Stimulated activated effector memory CD8-positive, alpha-beta T cell treated with anti-CD3 and anti-CD28 coated beads, Interleukin-12 subunit alpha, Interleukin-12 subunit beta, amount 100 ng/mL, for 72 hours (primary cell): Measurements from ENCODE around the gene MACROD2.
"Not testable (repeated sequence)": the region's sequence is repeated elsewhere in the genome, so short reads cannot be mapped to it uniquely, and the experiment has no call there.

Source experiments
- ATAC-seq: fragments of 150-1000 bp; cut with Tn5 transposase; 2 replicates; pipeline ENCODE4 v1.10.0; 2021
- DNase-seq, 2 donors: peaks; one replicate each; pipeline ENCODE4 v3.0.0; 2021 to 2022; ENCODE audit warnings: low spot score in 2 of 2
- H3K27ac Mint-ChIP-seq: one replicate; pipeline ENCODE4 v1.8.0; 2022; ENCODE audit warnings: mild to moderate bottlenecking, mixed read lengths
- H3K36me3 Mint-ChIP-seq: one replicate; pipeline ENCODE4 v1.8.0; 2022; ENCODE audit warnings: mild to moderate bottlenecking, mixed read lengths
- H3K4me1 Mint-ChIP-seq: one replicate; pipeline ENCODE4 v1.8.0; 2022; ENCODE audit warnings: mixed read lengths
- H3K4me3 Mint-ChIP-seq: one replicate; pipeline ENCODE4 v1.8.0; 2022; ENCODE audit warnings: mild to moderate bottlenecking, mixed read lengths
- H3K9me3 Mint-ChIP-seq: one replicate; pipeline ENCODE4 v1.8.0; 2022; ENCODE audit warnings: mixed read lengths

MACROD2 gene

DNA sequence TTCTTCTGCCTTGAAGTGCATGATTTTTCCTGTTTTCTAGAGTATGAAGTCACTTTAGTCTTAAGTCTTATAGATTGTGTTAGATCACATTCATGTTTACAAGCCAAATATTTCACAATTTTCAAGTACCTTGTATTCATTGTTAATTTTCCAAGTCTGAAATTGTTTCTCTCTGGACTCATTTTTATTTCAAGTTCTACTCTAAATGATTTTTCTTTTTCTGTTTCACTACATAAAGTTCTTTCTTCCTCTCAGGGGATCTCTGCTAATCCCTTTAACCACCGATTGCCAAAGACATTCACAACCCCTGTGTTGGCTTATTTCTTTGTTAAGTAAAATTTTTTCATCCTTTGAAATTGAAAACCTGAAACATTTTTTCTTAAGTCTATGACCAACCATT is 1772.3 kb downstream of the MACROD2 start:
- peaks cover 12% of the 10 kb centered on the region for H3K9me3 Mint-ChIP-seq
- H3K4me1 Mint-ChIP-seq, result no peaks in the 10 kb centered on the region

DNA sequence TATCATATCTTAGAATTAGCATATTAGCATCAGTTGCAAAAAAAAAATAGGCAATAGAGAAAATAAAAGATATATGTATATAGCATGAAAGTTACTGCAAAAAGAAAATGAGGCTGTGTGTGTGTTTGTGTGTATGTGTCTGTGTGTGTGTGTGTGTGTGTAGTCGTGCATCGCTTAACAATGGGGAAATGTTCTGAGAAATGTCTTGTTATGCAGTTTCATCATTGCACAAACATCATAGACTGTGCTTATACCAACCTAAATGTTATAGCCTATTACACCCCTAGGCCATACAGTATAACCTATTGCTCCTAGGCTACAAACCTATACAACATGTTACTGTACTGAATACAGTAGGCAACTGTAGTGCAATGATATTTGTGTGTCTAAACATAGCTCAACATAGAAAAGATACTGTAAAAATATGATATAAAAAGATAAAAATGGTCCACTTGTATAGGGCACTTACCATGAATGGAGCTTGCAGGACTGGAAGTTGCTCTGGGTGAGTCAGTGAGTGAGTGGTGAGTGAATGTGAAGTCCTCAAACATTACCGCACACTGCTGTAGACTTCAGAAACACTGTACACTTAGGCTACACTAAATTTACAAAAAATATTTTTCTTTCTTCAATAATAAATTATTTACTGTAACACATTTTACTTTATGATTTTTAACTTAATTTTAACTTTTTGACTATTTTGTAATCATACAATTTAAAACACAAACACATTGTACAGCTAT is 1772.9 kb downstream of the MACROD2 start:
- Mint-ChIP-seq H3K36me3 (no peaks in the 10 kb centered on the region), H3K4me1 (no peaks in the 10 kb centered on the region), H3K9me3 (peaks cover 12% of the 10 kb centered on the region), H3K4me3 (no peak overlapping the region), H3K27ac (no peak overlapping the region)
- ATAC-seq (no peak), DNase-seq (no peak)

More for the DNA sequence above, 1772.3 kb downstream of the MACROD2 start:
- no peaks in the 10 kb centered on the region for H3K36me3 Mint-ChIP-seq
- H3K27ac Mint-ChIP-seq, result no peak overlapping the region
- ATAC-seq (no peak), DNase-seq (no peak)
- H3K4me3 Mint-ChIP-seq, result no peak overlapping the region

DNA sequence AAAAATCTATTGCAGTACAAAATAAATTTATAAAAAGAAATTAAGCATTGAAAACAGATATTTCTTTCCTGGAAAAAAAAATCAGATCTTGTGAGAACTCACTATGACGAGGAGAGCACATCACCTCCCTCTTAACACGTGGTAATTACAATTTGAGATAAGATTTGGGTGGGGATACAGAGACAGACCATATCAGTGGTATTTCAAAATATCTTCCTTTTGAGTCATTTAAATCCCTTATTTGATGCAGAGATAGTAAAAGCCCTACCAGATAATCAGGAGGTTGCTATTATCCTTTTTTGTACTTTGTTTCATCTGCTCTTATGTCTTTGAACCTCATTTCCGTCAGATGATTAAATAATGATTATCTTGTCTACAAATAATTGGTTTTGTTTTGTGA is 1777.5 kb downstream of the MACROD2 start:
- ATAC-seq, result no peak
- Mint-ChIP-seq H3K36me3 (no peaks in the 10 kb centered on the region), H3K4me3 (no peak overlapping the region), H3K9me3 (peaks cover 14% of the 10 kb centered on the region), H3K4me1 (no peaks in the 10 kb centered on the region), H3K27ac (no peak overlapping the region)
- DNase-seq, result no peak

DNA sequence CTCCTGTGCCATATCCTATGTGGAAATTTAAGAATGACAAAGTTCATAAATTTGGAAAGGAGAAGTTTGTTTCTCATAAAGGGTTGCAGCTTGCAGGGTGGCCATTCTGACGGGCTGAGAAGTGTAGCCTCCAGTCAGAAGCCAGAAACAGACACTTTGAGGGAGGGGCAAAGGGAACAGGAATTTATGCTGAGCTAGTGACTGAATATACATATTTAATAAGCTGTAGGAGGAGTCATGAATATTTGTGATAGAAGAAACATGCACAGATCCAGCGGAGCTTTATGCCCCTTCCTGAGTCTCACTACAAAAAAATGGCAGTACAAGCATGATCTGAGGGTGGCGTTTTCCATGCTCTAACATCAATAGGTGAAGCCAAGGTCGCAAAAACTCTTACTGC is 1779.6 kb downstream of the MACROD2 start:
- H3K4me3 Mint-ChIP-seq, result no peak overlapping the region
- peaks cover 17% of the 10 kb centered on the region for H3K9me3 Mint-ChIP-seq

DNA sequence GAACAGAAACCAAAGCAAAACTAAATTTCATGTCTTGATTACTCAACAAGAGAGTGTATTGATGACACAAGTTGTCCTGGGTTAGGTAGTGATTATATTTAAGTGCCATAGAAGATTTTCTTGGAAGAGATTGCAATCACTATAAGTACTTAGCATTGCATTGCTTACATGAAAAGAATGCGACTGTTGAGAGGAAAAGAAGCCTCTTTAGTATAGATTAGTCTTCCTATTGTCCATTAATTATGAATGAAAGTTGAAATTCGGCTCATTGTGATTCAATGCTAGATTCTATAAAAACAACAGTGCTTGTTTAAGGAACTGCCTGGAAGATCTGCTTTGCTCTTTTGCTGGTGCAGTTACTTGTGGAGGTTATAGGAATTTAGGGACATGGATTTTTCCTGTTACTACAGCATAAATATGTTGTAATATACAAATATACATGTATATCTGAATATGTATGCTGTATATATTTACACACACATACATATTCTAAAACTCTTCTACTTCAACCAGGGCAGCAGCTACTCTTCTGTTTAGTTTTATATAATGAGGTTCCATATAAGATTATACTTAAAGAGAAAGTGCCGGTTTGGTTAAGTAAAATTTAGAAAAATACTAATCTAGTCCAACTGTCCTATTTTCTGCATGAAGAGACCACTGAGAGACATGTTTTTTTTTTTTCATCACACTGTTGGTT is 1781.6 kb downstream of the MACROD2 start:
- H3K4me3 Mint-ChIP-seq, result no peak overlapping the region
- no peaks in the 10 kb centered on the region for H3K4me1 Mint-ChIP-seq
- no peaks in the 10 kb centered on the region for H3K36me3 Mint-ChIP-seq
- ATAC-seq (no peak), DNase-seq (no peak)
- H3K9me3 Mint-ChIP-seq, result peaks cover 25% of the 10 kb centered on the region
- H3K27ac Mint-ChIP-seq, result no peak overlapping the region

More for the DNA sequence above, 1779.6 kb downstream of the MACROD2 start:
- no peaks in the 10 kb centered on the region for H3K4me1 Mint-ChIP-seq
- DNase-seq, result no peak
- no peaks in the 10 kb centered on the region for H3K36me3 Mint-ChIP-seq
- no peak for ATAC-seq
- H3K27ac Mint-ChIP-seq, result no peak overlapping the region

DNA sequence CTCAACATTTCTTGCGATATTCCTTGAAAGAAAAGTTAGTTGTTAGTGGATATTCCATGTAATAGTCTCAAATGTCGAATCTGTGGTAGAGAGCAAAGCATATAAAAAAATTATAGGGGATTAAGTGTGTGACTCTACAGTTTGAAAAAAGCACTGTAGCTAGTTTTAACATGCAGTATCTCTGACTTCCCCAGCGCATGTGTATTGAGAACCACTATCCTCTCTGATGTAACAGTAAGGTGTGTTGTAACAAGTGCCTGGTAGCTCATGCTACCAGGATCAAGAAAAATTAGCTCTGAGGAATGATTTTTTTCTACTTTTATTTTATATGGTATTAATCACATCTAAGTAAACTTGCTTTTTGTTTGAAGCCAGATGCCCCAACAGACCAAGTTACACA is 1788.7 kb downstream of the MACROD2 start:
- Mint-ChIP-seq H3K9me3 (peaks cover 11% of the 10 kb centered on the region), H3K4me3 (no peak overlapping the region), H3K4me1 (no peaks in the 10 kb centered on the region), H3K36me3 (no peaks in the 10 kb centered on the region), H3K27ac (no peak overlapping the region)
- no peak for ATAC-seq
- DNase-seq, result no peak

DNA sequence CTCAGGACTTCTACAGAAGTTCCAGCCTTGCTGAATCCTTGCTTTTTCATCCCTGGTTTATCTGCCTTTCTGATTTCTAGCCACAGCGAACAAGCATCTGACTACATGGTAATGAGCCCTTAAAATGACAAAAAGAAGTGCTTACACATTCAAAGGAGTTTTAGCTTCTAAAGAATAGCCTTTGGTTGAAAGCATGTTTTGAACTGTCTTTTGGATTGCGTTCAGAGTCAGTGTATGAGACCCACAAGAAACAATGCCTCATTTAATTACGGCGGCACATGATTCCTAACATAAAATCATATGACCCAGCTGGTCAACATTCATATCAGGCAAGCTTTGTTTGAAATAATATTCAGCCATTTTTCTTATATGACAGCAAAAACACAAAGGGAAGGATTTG is 1793.8 kb downstream of the MACROD2 start:
- Mint-ChIP-seq H3K4me3 (no peak overlapping the region), H3K36me3 (no peaks in the 10 kb centered on the region), H3K27ac (no peak overlapping the region), H3K9me3 (peaks cover 5% of the 10 kb centered on the region), H3K4me1 (no peaks in the 10 kb centered on the region)
- DNase-seq, result no peak
- ATAC-seq, result no peak

DNA sequence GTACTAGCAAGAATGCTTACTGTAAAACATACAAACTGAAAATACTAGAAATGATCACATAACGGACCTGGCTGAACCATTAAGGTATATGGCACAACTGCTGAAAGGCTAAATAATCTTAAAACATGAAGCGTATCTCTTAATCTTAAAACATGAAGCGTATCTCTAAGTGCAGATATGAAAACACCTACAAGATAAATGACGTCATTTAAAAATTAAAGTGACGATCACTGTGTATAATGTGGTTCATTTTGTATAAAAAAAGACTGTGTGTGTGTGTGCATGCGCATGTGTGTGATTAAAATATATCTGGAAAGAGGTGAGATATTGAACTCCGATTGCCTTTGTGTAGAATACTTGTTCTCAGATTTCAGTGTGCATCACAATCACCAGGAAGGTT is 1797.5 kb downstream of the MACROD2 start:
- no peak overlapping the region for H3K27ac Mint-ChIP-seq
- H3K4me1 Mint-ChIP-seq, result no peaks in the 10 kb centered on the region
- no peaks in the 10 kb centered on the region for H3K36me3 Mint-ChIP-seq
- DNase-seq (no peak), ATAC-seq (no peak)
- peaks cover 3% of the 10 kb centered on the region for H3K9me3 Mint-ChIP-seq
- no peak overlapping the region for H3K4me3 Mint-ChIP-seq

DNA sequence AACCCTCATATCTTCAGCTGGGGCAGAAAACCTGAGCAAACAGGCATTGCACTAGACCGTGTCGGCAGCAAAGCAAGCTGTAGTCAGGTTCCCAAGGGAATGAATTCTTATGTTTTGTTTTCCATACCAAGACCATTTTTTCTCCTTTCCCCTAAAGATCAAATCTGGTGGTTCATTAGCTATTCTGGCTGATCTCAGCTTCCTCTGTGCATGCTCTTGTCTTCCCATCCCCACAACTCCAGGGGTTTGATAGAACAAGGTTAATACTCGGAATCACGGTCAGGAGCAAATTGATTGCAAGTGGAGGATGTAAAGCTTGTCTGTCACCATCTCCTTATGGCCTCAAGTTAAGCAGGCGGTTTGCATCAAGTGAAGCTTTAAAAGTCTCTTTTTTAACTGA is 1799.1 kb downstream of the MACROD2 start:
- Mint-ChIP-seq H3K4me3 (no peak overlapping the region), H3K4me1 (no peaks in the 10 kb centered on the region), H3K27ac (no peak overlapping the region), H3K9me3 (peaks cover 3% of the 10 kb centered on the region), H3K36me3 (no peaks in the 10 kb centered on the region)
- no peak for ATAC-seq
- no peak for DNase-seq

DNA sequence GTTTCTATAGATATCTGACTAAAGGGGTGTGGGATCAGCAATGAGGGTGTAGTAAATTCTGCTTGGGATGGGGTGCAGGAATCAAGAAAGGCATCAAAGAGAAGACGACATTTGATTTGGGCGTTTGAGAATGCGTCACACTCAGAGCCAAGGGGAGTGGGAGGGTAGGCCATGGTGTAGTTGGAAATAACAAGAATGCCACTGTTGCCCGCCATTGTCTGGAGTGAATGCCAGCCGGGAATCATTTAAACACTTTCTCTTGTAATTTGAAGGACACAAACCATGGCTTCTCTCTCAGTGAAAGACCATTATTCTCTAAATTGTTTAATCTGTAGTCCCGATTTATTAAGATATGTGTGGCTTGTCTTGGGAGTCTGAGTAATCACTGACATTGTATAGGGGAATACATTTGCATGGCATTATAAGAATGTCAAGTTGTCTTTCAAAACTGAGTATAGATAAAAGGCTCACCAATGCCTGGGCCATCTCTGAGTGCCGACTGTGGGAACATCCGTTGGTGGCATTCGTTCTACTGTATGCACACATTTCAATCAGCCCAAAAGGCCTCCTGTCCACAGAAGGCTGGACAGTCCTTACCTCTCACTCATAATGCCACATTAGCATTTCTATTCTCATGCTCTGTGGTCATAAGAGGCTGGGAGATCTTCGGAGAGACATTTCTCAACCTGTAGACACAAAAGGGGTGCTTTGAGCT is 1800.1 kb downstream of the MACROD2 start:
- no peak overlapping the region for H3K27ac Mint-ChIP-seq
- peaks cover 8% of the 10 kb centered on the region for H3K9me3 Mint-ChIP-seq
- H3K36me3 Mint-ChIP-seq, result no peaks in the 10 kb centered on the region
- ATAC-seq (no peak), DNase-seq (no peak)
- H3K4me3 Mint-ChIP-seq, result no peak overlapping the region
- H3K4me1 Mint-ChIP-seq, result no peaks in the 10 kb centered on the region

DNA sequence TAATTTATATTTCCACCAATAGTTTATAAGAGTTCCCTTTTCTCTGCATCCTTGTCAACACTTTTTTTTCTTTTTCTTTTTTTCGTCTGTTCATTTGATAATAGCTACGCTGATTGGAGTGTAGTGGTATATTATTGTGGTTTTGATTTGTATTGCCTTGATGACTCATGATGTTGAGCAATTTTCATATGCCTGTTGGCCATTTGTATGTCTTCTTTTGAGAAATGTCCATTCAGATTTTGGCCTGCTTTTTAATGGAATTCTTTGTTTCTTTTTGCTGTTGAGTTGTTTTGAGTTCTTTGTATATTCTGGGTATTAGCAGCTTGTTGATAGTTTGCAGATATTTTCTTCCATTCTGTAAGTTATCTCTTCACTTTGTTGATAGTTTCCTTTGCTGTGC is 1804.6 kb downstream of the MACROD2 start:
- no peak for ATAC-seq
- Mint-ChIP-seq H3K36me3 (no peaks in the 10 kb centered on the region), H3K4me3 (no peak overlapping the region), H3K9me3 (peaks cover 9% of the 10 kb centered on the region), H3K27ac (no peak overlapping the region), H3K4me1 (no peaks in the 10 kb centered on the region)
- no peak for DNase-seq

DNA sequence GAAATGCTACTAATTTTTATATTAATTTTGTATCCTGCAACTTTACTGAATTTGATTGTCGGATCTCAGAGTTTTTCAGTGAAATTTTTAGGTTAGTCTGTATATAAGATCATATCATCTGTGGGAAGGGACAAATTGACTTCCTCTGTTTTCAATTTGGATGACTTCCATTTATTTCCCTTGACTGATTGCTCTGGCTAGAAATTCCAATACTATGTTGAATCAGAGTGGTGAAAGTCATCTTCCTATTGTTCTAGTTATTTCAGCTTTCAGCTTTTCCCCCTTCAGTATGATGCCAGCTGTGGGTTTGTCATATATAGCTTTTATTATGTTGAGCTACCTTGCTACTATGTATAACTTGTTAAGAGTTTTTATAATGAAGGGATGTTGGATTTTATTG is 1806.7 kb downstream of the MACROD2 start:
- ATAC-seq, result no peak
- DNase-seq, result no peak
- H3K4me3 Mint-ChIP-seq, result no peak overlapping the region
- H3K4me1 Mint-ChIP-seq, result no peaks in the 10 kb centered on the region
- no peak overlapping the region for H3K27ac Mint-ChIP-seq
- no peaks in the 10 kb centered on the region for H3K36me3 Mint-ChIP-seq
- peaks cover 13% of the 10 kb centered on the region for H3K9me3 Mint-ChIP-seq

DNA sequence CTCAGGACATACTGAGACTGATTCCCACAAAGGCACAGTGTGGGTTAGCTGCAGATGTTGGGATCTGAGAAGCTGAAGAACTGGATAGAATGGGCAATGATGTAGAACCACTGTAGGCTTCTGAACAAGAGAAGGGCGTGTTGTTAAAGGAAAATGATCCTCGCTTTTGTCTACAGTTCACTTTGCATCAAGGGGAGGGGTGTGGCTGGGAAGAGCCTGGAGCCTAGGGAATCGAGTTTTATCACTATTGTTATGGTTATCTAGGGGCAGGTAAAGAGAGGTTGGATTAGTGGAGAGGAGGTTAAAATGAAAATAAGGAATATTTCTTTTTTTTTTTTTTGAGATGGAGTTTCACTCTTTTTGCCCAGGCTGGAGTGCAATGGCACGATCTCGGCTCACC is 1809.8 kb downstream of the MACROD2 start:
- ATAC-seq (no peak), DNase-seq (no peak)
- no peak overlapping the region for H3K27ac Mint-ChIP-seq
- H3K4me1 Mint-ChIP-seq, result no peaks in the 10 kb centered on the region
- H3K9me3 Mint-ChIP-seq, result peaks cover 16% of the 10 kb centered on the region
- H3K4me3 Mint-ChIP-seq, result no peak overlapping the region
- no peaks in the 10 kb centered on the region for H3K36me3 Mint-ChIP-seq

DNA sequence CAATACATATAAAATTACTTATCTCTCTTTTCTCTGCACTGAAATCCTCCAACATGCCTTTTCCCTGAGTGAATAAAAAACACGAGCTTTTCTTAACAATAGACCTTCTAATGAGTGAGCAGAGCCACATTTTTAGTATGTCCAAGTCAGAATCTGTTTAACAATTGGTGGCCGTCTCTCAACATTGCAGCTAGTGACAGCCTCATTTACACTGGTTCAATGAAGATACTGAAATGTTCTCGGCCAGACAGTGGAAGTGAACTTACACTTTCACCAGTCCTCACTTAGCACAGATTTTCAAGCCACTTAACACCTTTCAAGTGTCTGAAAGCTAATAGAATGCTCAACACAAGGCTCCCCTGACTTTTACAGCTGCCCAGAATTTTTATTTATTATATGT is 1810.8 kb downstream of the MACROD2 start:
- Mint-ChIP-seq H3K36me3 (no peaks in the 10 kb centered on the region), H3K4me3 (no peak overlapping the region), H3K9me3 (peaks cover 15% of the 10 kb centered on the region), H3K4me1 (no peaks in the 10 kb centered on the region), H3K27ac (no peak overlapping the region)
- ATAC-seq, result no peak
- DNase-seq, result no peak

DNA sequence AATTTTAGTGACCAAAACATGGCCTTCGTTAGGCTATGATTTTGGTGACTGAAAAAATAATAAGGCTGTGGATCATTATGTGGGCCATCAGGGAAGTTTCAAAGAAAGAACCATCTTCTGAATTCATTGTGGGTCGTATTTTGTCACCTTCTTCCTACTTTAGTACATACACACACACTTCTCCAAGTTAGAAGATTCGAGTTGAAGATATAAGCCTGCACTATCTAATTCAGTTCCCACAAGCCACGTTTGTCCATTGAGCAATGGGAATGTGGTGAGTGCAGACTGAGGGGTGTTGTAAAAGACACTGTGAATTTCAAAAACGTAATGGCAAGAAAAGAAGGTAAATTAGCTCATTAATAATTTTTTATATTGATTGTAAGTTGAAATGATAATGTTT is 1812.0 kb downstream of the MACROD2 start:
- ATAC-seq (no peak), DNase-seq (no peak)
- Mint-ChIP-seq H3K36me3 (no peaks in the 10 kb centered on the region), H3K4me3 (no peak overlapping the region), H3K9me3 (peaks cover 19% of the 10 kb centered on the region), H3K4me1 (no peaks in the 10 kb centered on the region), H3K27ac (no peak overlapping the region)

DNA sequence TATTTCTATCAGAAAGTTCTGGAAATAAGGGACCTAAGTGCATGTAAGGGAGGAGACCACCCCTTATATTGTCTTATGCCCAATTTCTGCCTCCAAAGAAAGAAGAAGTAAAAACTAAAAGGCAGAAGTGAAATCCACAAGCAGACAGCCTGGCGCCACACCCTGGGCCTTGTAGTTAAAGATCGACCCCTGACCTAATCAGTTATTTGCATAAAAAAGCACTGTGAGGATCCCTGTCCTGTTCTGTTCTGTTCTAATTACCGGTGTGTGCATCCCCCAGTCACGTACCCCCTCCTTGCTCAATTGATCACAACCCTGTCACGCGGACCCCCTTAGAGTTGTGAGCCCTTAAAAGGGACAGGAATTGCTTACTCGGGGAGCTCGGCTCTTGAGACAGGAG is 1812.5 kb downstream of the MACROD2 start:
- peaks cover 17% of the 10 kb centered on the region for H3K9me3 Mint-ChIP-seq
- H3K36me3 Mint-ChIP-seq, H3K4me3 Mint-ChIP-seq, H3K27ac Mint-ChIP-seq, H3K4me1 Mint-ChIP-seq, DNase-seq, ATAC-seq: not testable (repeated sequence)
